ENCODE measurements around the gene ACTA1. TPM values are rescaled to one million over a fixed set of nuclear protein-coding genes. Genes with fewer than 3 reads are reported as not detected.
"Not testable (repeated sequence)": the region's sequence is repeated elsewhere in the genome, so short reads cannot be mapped to it uniquely, and the experiment has no call there.

ACTA1 gene
- total RNA-seq, 1 donor from 2014 or later, result not detected

GRCh38 chr1:229440851-229441537 is 7.1 kb upstream of the ACTA1 start:
- DNase-seq (ENCODE audit: low read depth, low spot score), result no peak

DNA sequence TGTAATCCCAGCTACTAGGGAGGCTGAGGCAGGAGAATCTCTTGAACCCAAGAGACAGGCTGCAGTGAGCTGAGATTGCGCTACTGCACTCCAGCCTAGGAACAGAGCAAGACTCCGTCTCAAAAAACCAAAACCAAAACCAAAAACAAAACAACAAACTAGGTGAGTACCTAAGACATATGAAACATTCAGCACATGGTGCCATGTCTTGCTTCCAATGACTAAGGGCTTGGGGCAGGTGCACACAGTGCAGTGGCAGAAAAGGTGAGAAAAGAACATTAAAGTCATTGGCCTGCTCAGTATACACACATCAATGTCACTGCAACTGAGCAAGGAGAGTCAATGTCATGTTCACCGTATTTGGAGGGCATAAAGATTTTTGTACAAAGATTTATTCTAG is 4.1 kb upstream of the ACTA1 start:
- DNase-seq (ENCODE audit: low read depth, low spot score), result no peak

DNA sequence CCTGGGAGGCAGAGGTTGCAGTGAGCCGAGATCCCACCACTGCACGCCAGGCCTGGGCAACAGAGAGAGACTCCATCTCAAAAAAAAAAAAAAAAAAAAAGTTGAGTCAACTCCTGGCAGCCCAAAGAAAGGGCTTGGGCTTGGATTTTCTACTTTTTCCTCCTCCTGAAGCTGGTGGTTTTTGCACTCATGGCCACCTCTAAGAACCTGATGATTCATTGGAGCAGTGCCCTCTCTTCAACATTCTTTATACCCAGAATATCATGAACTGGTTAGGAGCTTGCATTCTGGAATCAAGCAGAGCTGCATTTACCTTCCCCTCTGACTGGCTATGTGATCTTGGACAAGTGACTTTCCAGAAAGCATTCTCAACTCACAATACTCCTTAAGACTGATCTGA is 3.5 kb upstream of the ACTA1 start:
- DNase-seq (ENCODE audit: low read depth, low spot score), result no peak

DNA sequence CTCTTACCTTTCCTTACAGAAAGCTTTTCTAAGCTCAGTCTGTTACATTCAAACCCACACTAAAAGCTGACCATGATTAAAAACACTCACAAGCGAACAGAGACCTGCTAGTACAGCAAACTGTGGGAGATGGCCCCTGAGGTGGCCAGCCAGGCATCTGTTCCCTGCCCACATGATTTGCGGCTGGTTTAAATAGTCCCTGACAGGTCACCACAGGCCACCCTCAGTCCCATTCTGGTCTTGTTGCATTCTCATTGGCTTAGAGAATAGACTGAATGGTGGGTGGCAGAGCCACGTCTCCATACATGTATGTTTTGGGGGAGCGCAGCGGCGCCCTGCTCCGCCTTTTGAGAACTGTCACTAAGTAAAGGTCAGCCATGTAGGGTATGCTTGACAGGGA is 2.3 kb upstream of the ACTA1 start:
- DNase-seq (ENCODE audit: low read depth, low spot score), result no peak

- no peak for DNase-seq (ENCODE audit: low read depth, low spot score)
These were observed 752 bp upstream of the ACTA1 start for GRCh38 chr1:229434641-229435051.

- no peak for DNase-seq (ENCODE audit: low read depth, low spot score)
These were observed 410 bp downstream of the ACTA1 start for GRCh38 chr1:229433364-229434004.

DNA sequence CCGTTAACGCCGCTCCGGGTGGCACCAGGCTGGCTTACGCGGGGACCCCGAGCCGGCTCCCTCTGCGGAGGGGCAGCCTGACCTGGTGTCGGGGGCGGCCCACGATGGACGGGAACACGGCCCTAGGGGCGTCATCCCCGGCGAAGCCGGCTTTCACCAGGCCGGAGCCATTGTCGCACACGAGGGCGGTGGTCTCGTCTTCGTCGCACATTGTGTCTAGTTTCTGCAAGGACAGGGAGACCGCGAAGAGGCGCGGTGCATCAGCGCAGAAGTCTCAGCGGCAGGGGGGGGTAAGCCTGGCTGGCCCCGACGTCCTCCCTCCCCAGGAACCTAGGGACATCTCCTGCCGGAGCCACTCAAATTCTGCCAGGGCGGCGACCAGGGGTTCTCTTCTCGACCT is 989 bp downstream of the ACTA1 start:
- DNase-seq (ENCODE audit: low read depth, low spot score), result no peak

GRCh38 chr1:229432116-229432461 is 1.8 kb downstream of the ACTA1 start:
- DNase-seq (ENCODE audit: low read depth, low spot score), result no peak

DNA sequence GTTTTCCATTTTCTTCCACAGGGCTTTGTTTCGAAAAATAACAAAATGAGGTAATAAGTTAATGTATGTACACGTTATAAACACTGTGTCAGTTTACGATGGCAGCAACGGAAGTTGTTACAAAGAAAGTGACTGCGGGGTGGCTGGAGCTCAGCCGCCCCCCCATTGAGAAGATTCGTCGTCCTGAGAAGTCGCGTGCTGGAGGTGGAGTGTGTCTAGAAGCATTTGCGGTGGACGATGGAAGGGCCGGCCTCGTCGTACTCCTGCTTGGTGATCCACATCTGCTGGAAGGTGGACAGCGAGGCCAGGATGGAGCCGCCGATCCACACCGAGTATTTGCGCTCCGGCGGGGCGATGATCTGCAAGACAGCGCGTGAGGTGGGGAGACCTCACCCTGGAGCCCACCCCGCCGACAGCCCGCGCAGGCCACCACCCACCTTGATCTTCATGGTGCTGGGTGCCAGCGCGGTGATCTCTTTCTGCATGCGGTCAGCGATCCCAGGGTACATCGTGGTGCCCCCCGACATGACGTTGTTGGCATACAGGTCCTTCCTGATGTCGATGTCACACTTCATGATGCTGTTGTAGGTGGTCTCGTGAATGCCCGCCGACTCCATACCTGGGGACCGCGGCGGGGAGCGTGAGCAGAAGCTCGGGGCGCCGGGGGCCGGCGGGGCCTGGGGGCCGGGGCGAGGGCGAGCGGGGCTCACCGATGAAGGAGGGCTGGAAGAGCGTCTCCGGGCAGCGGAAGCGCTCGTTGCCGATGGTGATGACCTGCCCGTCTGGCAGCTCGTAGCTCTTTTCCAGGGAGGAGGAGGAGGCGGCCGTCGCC is 2.4 kb downstream of the ACTA1 start:
- no peak for DNase-seq (ENCODE audit: low read depth, low spot score)

DNA sequence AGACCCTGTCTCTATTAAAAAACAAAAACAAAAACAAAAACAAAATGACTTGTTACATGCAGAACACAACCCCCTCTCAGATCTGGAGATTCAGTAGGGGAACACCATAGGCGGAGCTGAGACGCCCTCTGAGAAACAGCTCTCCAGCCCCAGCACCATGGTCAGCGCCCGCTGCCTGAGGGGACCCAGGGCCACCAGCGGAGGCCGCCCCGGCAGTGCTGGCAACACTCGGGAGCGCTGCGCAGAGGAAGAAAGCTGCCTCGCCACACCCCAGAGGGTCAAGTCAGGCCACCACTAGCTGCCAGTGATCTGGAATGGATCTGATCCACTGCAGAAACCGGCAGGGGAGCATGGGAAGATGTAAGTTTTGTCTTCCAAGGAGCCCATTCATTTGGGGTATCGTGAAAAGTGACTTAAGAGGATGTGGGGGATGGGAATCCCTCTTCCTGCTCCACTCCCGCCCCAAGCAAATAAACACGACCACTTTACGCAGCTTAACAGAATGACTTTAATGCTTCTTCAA is 3.1 kb downstream of the ACTA1 start:
- DNase-seq (ENCODE audit: low read depth, low spot score), result no peak

GRCh38 chr1:229428256-229428655 is 5.6 kb downstream of the ACTA1 start:
- no peak for DNase-seq (ENCODE audit: low read depth, low spot score)

- no peak for DNase-seq (ENCODE audit: low read depth, low spot score)
These were observed 6.3 kb downstream of the ACTA1 start for GRCh38 chr1:229427572-229427971.

DNA sequence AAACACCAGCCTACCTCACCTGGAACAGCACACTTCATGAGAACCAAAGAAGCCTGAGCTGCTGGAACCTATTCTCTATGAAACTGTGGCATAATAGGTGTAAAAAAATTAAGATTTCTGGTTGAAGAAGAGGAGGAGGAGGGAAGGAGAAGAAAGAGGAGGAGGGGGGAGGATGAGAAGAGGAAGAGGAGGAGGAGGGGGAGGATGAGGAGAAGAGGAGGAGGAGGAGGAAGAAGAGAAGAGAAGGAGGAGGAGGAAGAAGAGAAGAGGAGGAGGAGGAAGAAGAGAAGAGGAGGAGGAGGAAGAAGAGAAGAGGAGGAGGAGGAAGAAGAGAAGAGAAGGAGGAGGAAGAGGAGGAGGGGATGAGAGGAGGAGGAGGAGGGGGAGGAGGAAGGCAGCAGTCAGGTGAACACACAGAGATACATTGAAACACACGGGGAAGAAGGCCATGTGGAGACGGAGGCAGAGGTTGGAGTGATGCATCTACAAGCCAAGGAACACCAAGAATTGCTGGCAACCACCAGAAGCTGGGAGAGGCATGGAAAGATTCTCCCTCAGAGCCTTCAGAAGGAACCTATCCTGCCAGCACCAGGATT is 8.2 kb downstream of the ACTA1 start:
- no peak for DNase-seq (ENCODE audit: low read depth, low spot score)

DNA sequence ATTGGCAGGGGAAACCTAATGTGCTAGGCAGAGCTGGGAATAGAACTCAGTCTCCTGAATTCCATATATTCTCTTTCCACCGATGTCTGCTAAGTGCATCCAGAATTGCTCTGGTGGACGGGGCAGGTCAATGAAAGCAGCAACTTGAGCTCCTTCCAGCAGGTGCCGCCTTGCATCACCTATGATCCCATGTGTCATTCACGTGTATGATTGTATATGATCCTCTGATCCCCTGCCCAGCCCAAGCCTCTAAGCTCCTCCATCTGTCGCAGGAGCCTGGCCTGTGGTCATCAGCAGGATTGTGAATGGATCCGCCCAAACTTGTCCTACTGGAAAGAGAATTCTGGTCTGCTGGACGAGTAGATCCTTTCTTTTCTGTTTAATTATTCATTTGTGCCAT is 13.1 kb downstream of the ACTA1 start:
- DNase-seq (ENCODE audit: low read depth, low spot score), result no peak

- no peak for DNase-seq (ENCODE audit: low read depth, low spot score)
These were observed 13.7 kb downstream of the ACTA1 start for GRCh38 chr1:229420224-229420623.

DNA sequence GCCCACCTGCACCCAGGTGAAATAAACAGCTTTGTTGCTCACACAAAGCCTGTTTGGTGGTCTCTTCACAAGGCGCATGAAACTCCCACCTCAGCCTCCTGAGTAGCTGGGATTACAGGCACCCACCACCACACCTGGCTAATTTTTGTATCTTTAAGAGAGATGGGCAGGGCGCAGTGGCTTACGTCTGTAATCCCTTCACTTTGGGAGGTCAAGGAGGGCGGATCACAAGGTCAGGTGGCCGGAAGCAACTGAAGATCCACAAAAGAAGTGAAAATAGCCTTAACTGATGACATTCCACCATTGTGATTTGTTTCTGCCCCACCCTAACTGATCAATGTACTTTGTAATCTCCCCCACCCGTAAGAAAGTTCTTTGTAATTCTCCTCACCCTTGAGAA is 15.3 kb downstream of the ACTA1 start:
- DNase-seq (ENCODE audit: low read depth, low spot score), result not testable (repeated sequence)

GRCh38 chr1:229412810-229413209 is 21.1 kb downstream of the ACTA1 start:
- DNase-seq (ENCODE audit: low read depth, low spot score), result not testable (repeated sequence)

DNA sequence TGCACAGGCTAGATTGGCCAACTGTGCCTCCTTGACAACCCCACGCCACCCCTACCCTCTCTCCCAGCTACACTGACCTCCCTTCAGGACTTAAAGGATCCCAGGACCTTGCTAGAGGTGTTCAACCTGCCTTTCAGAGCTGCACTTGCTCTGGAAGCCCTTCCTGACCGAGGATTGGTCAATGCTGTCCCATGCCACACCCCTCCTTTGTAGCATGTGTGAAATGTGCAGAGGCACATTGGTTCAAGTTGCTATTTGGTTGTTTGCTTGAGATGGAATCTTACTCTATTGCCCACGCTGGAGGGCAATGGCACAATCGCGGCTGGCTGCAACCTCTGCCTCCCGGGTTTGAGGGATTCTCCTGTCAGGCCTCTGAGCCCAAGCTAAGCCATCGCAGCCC is 21.8 kb downstream of the ACTA1 start:
- DNase-seq (ENCODE audit: low read depth, low spot score), result no peak

DNA sequence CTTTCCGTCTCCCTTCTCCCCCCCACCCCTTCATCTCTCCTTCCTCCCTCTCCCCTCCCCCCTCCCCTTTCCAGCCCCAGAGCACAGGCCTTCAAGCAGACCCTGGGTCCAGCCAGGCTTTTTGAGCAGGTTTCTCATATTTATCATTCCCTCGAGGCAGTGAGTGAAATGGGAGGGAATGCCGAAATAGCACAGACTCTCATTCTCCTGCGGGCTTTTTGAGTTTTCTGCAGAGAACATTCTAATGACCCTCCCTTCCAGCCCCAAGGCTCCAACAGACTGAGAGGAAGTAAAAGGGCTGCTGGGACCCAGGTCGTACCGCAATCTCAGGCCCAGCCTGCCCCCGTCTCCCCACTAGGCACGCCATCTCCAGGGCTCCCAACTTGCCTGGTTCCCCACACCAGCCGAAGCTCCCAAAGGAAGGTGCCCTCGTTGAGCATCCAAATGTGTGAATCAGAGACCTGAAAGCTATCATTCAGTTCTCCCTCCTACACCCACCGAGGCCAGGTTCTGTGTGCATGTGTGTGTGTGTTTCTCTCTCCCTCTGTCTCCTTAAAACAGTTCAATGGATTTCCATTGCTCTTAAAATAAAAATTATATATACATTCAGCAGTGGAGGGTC is 22.3 kb downstream of the ACTA1 start:
- no peak for DNase-seq (ENCODE audit: low read depth, low spot score)

DNA sequence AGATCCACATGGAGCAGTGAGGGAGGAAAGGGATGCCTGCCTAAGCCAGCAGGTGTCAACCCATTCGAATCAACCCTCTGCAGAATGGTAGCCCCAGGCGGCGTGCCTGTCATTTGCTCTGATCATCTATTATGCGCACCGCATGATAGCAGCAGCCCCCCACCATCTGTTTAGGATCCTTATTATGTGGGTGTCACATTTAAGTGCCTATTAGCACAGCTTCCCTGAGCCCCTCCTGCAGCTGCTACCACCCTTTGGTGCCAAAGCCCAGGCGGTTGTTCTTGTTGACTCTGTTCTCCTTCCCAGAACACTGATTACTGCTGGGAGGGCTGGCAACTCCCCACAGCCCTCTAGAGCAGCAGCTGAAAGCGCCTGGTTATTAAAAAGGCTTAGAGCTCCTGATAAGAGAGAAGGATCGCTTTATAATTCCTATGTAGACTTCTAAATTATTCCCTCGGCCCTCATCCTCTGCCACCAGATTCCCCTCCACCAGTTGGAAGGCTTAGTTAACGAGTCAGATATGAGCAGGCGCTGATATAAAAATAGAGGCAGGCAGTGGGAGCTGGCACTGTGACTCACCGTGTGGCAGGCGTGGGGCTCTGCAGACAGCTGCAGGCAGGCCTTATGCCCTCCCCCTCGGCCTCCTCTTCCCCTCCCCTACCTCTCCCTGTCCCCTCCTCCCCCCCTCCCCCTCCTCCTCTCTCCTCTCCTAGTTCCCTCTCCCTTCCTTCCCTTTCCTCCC is 23.0 kb downstream of the ACTA1 start:
- DNase-seq (ENCODE audit: low read depth, low spot score), result no peak

- DNase-seq (ENCODE audit: low read depth, low spot score), result no peak
These were observed 23.6 kb downstream of the ACTA1 start for GRCh38 chr1:229410370-229410691.

Data from pulmonary artery endothelial cell (primary cell).